Subcutaneous abdominal adipose tissue (tissue), 5 donors: ENCODE measurements around the gene ZBED4.

Experiments
- H3K27ac ChIP-seq: one replicate; pipeline ENCODE4 v1.7.0; 2013; ENCODE audit warnings: low read depth, mild to moderate bottlenecking, inconsistent platforms, low read length, moderate library complexity
- H3K27me3 ChIP-seq, 5 donors: one replicate each; pipeline ENCODE4 v1.7.0; 2013; ENCODE audit warnings: low read length in 5 of 5, inconsistent platforms in 1 of 5; ENCODE audit not compliant: control insufficient read depth in 5 of 5, insufficient read depth in 4 of 5
- H3K36me3 ChIP-seq, 5 donors: one replicate each; pipeline ENCODE4 v1.7.0; 2013; ENCODE audit warnings: low read length in 5 of 5; ENCODE audit not compliant: control insufficient read depth in 5 of 5, insufficient read depth in 5 of 5
- H3K4me1 ChIP-seq, 5 donors: one replicate each; pipeline ENCODE4 v1.7.0; 2013; ENCODE audit warnings: low read length in 5 of 5, mild to moderate bottlenecking in 3 of 5, moderate library complexity in 1 of 5; ENCODE audit not compliant: control insufficient read depth in 5 of 5, insufficient read depth in 5 of 5
- H3K4me3 ChIP-seq, 5 donors: one replicate each; pipeline ENCODE4 v1.7.0; 2013; ENCODE audit warnings: low read length in 5 of 5, low read depth in 1 of 5
- H3K9ac ChIP-seq, 5 donors: one replicate each; pipeline ENCODE4 v1.7.0; 2013; ENCODE audit warnings: low read length in 5 of 5, mild to moderate bottlenecking in 4 of 5, moderate library complexity in 3 of 5
- H3K9me3 ChIP-seq, 5 donors: one replicate each; pipeline ENCODE4 v1.7.0; 2013; ENCODE audit warnings: low read length in 5 of 5; ENCODE audit not compliant: control insufficient read depth in 5 of 5
- donor health status: healthy.
- donor health status: healthy.
- donor health status: healthy.
- donor health status: healthy.
- donor health status: healthy.

ZBED4 gene

GRCh38 chr22:49866134-49866533 is 12.5 kb downstream of the ZBED4 start:
- Histone ChIP-seq H3K27ac (no peak overlapping the region), H3K4me1 (peaks cover 0 to 7% (median 4%) of the 10 kb centered on the region in 5 donors), H3K4me3 (no peak overlapping the region), H3K27me3 (no peaks in the 10 kb centered on the region), H3K36me3 (peaks cover 0 to 3% (median 0%) of the 10 kb centered on the region in 5 donors), H3K9ac (no peak overlapping the region), H3K9me3 (peaks cover 13 to 38% (median 35%) of the 10 kb centered on the region in 5 donors)

- Histone ChIP-seq H3K27me3 (no peaks in the 10 kb centered on the region), H3K4me3 (no peak overlapping the region), H3K9me3 (peaks cover 13 to 38% (median 35%) of the 10 kb centered on the region in 5 donors), H3K27ac (no peak overlapping the region), H3K4me1 (peaks cover 0 to 7% (median 4%) of the 10 kb centered on the region in 5 donors), H3K36me3 (peaks cover 0 to 3% (median 0%) of the 10 kb centered on the region in 5 donors), H3K9ac (no peak overlapping the region)
These were observed 13.0 kb downstream of the ZBED4 start for GRCh38 chr22:49866646-49867045.

- no peaks in the 10 kb centered on the region for H3K27me3 ChIP-seq
- peaks cover 0 to 3% (median 0%) of the 10 kb centered on the region in 5 donors for H3K36me3 ChIP-seq
- peak overlapping the region in 1 of 5 donors; percentile 15 for H3K4me3 ChIP-seq
- H3K4me1 ChIP-seq: peaks cover 0 to 3% (median 0%) of the 10 kb centered on the region in 5 donors
- H3K27ac ChIP-seq: no peak overlapping the region
- no peak overlapping the region for H3K9ac ChIP-seq
- H3K9me3 ChIP-seq: peaks cover 13 to 38% (median 35%) of the 10 kb centered on the region in 5 donors
These were observed 13.9 kb downstream of the ZBED4 start for GRCh38 chr22:49867303-49868265.

GRCh38 chr22:49869086-49869830 is 15.6 kb downstream of the ZBED4 start:
- Histone ChIP-seq H3K4me1 (peaks cover 0 to 3% (median 0%) of the 10 kb centered on the region in 5 donors), H3K27me3 (no peaks in the 10 kb centered on the region), H3K4me3 (no peak overlapping the region), H3K9me3 (peaks cover 13 to 39% (median 35%) of the 10 kb centered on the region in 5 donors), H3K9ac (no peak overlapping the region), H3K36me3 (peaks cover 0 to 3% (median 2%) of the 10 kb centered on the region in 5 donors), H3K27ac (no peak overlapping the region)

GRCh38 chr22:49869845-49870712 is 16.4 kb downstream of the ZBED4 start:
- Histone ChIP-seq H3K9me3 (peaks cover 13 to 38% (median 34%) of the 10 kb centered on the region in 5 donors), H3K27ac (no peak overlapping the region), H3K4me1 (peaks cover 0 to 3% (median 0%) of the 10 kb centered on the region in 5 donors), H3K27me3 (no peaks in the 10 kb centered on the region), H3K36me3 (peaks cover 0 to 3% (median 2%) of the 10 kb centered on the region in 5 donors), H3K9ac (no peak overlapping the region), H3K4me3 (no peak overlapping the region)

GRCh38 chr22:49871482-49871881 is 17.8 kb downstream of the ZBED4 start:
- Histone ChIP-seq H3K9me3 (peaks cover 8 to 27% (median 25%) of the 10 kb centered on the region in 5 donors), H3K9ac (no peak overlapping the region), H3K4me3 (no peak overlapping the region), H3K27ac (no peak overlapping the region), H3K27me3 (no peaks in the 10 kb centered on the region), H3K4me1 (peaks cover 0 to 3% (median 0%) of the 10 kb centered on the region in 5 donors), H3K36me3 (peaks cover 0 to 4% (median 2%) of the 10 kb centered on the region in 5 donors)

GRCh38 chr22:49872347-49872746 is 18.7 kb downstream of the ZBED4 start:
- Histone ChIP-seq H3K9me3 (peaks cover 5 to 18% (median 16%) of the 10 kb centered on the region in 5 donors), H3K27me3 (no peaks in the 10 kb centered on the region), H3K4me3 (no peak overlapping the region), H3K36me3 (peaks cover 0 to 4% (median 2%) of the 10 kb centered on the region in 5 donors), H3K27ac (no peak overlapping the region), H3K9ac (no peak overlapping the region), H3K4me1 (peaks cover 0 to 2% (median 0%) of the 10 kb centered on the region in 5 donors)

GRCh38 chr22:49873228-49873940 is 19.7 kb downstream of the ZBED4 start:
- Histone ChIP-seq H3K4me1 (no peaks in the 10 kb centered on the region), H3K36me3 (peaks cover 0 to 4% (median 0%) of the 10 kb centered on the region in 5 donors), H3K9ac (no peak overlapping the region), H3K27me3 (no peaks in the 10 kb centered on the region), H3K27ac (no peak overlapping the region), H3K4me3 (no peak overlapping the region), H3K9me3 (peaks cover 5 to 14% (median 12%) of the 10 kb centered on the region in 5 donors)

- no peak overlapping the region for H3K4me3 ChIP-seq
- H3K4me1 ChIP-seq: peaks cover 0 to 8% (median 0%) of the 10 kb centered on the region in 5 donors
- H3K9ac ChIP-seq: no peak overlapping the region
- no peaks in the 10 kb centered on the region for H3K27me3 ChIP-seq
- H3K9me3 ChIP-seq: peaks cover 0 to 2% (median 0%) of the 10 kb centered on the region in 5 donors
- peaks cover 0 to 4% (median 0%) of the 10 kb centered on the region in 5 donors for H3K36me3 ChIP-seq
- no peak overlapping the region for H3K27ac ChIP-seq
These were observed 24.0 kb downstream of the ZBED4 start for GRCh38 chr22:49877642-49878041.
